Loucy (cell line): ENCODE measurements around the gene RER1.

Experiments
- H2AFZ ChIP-seq: fragments of 200-600 bp; sonication (generic); 2 replicates; pipeline ENCODE4 v1.6.0; 2016; ENCODE audit warnings: antibody characterized with exemption, mild to moderate bottlenecking, low read length, moderate library complexity
- H3F3A ChIP-seq: fragments of 200-600 bp; 2 replicates; pipeline ENCODE4 v1.6.0; 2016; ENCODE audit warnings: antibody characterized with exemption, low read depth, mild to moderate bottlenecking
- H3K27me3 ChIP-seq: fragments of 200-600 bp; sonication (generic); 2 replicates; pipeline ENCODE4 v1.6.1; 2014; ENCODE audit warnings: low read length, mild to moderate bottlenecking; ENCODE audit not compliant: insufficient read depth, poor library complexity, severe bottlenecking
- H3K36me3 ChIP-seq: fragments of 200-600 bp; sonication (generic); 2 replicates; pipeline ENCODE4 v1.6.1; 2016; ENCODE audit warnings: low read length; ENCODE audit not compliant: insufficient read depth
- H3K4me1 ChIP-seq: fragments of 200-600 bp; sonication (generic); 2 replicates; pipeline ENCODE4 v1.5.1; 2014; ENCODE audit warnings: low read length, mild to moderate bottlenecking; ENCODE audit not compliant: insufficient read depth, poor library complexity, severe bottlenecking
- H3K4me2 ChIP-seq: fragments of 200-600 bp; sonication (generic); 2 replicates; pipeline ENCODE4 v1.6.0; 2014; ENCODE audit warnings: antibody characterized with exemption, low read length, low read depth, mild to moderate bottlenecking; ENCODE audit not compliant: poor library complexity, severe bottlenecking
- H3K4me3 ChIP-seq: fragments of 200-600 bp; sonication (generic); 2 replicates; pipeline ENCODE4 v1.5.1; 2014; ENCODE audit warnings: low read length, mild to moderate bottlenecking, mixed read lengths; ENCODE audit not compliant: poor library complexity, severe bottlenecking
- H3K79me2 ChIP-seq: fragments of 200-600 bp; sonication (generic); 2 replicates; pipeline ENCODE4 v1.6.1; 2014; ENCODE audit warnings: low read length; ENCODE audit not compliant: insufficient read depth
- H3K9ac ChIP-seq: fragments of 200-600 bp; sonication (generic); 2 replicates; pipeline ENCODE4 v1.6.0; 2014; ENCODE audit warnings: mild to moderate bottlenecking, low read depth, low read length, moderate library complexity; ENCODE audit not compliant: poor library complexity, severe bottlenecking
- H3K9me2 ChIP-seq: fragments of 200-600 bp; sonication (generic); replicated peaks from 2 replicates; pipeline ENCODE4 v1.6.1; 2016; ENCODE audit warnings: low read depth, low read length, mixed read lengths
- H3K9me3 ChIP-seq: fragments of 200-600 bp; sonication (generic); 2 replicates; pipeline ENCODE4 v1.6.1; 2014; ENCODE audit warnings: mild to moderate bottlenecking, antibody characterized with exemption, low read length, low read depth; ENCODE audit not compliant: insufficient read depth
- H4K20me1 ChIP-seq: fragments of 200-600 bp; sonication (generic); 2 replicates; pipeline ENCODE4 v1.6.0; 2014; ENCODE audit warnings: antibody characterized with exemption, low read length, mild to moderate bottlenecking; ENCODE audit not compliant: insufficient read depth, poor library complexity, severe bottlenecking
- CTCF ChIP-seq: fragments of 200-600 bp; sonication (generic); conservative IDR thresholded peaks from 2 replicates; pipeline ENCODE4 v1.5.1; 2014; ENCODE audit warnings: mild to moderate bottlenecking, antibody characterized with exemption, low read length
- EZH2phosphoT487 ChIP-seq: fragments of 200-600 bp; IDR thresholded peaks from 2 replicates; pipeline ENCODE4 v1.6.1; 2018; ENCODE audit warnings: antibody characterized with exemption, mild to moderate bottlenecking, moderate library complexity, borderline replicate concordance

The RER1 gene

GRCh38 chr1:2377751-2378440 is 13.7 kb upstream of the RER1 start:
- TF ChIP-seq CTCF = no peak
- no peak for TF ChIP-seq EZH2phosphoT487
- Histone ChIP-seq H3K4me3 (no peak overlapping the region), H3F3A (no peaks in the 10 kb centered on the region), H3K36me3 (no peaks in the 10 kb centered on the region), H3K27me3 (no peaks in the 10 kb centered on the region), H3K9ac (no peak overlapping the region), H3K9me2 (no peaks in the 10 kb centered on the region), H4K20me1 (no peaks in the 10 kb centered on the region), H3K4me2 (no peak overlapping the region), H3K79me2 (no peaks in the 10 kb centered on the region), H2AFZ (no peak overlapping the region), H3K4me1 (peaks cover 19% of the 10 kb centered on the region), H3K9me3 (no peaks in the 10 kb centered on the region)

GRCh38 chr1:2378441-2378851 is 13.2 kb upstream of the RER1 start:
- H3K4me1 ChIP-seq = peaks cover 19% of the 10 kb centered on the region
- TF ChIP-seq CTCF = no peak
- no peak for TF ChIP-seq EZH2phosphoT487
- H3K4me2 ChIP-seq = no peak overlapping the region
- no peak overlapping the region for H3K9ac ChIP-seq
- H3K4me3 ChIP-seq = no peak overlapping the region
- no peaks in the 10 kb centered on the region for H3K79me2 ChIP-seq
- no peaks in the 10 kb centered on the region for H3K36me3 ChIP-seq
- H3K9me3 ChIP-seq = no peaks in the 10 kb centered on the region
- no peaks in the 10 kb centered on the region for H4K20me1 ChIP-seq
- no peaks in the 10 kb centered on the region for H3F3A ChIP-seq
- no peaks in the 10 kb centered on the region for H3K9me2 ChIP-seq
- no peaks in the 10 kb centered on the region for H3K27me3 ChIP-seq
- H2AFZ ChIP-seq = no peak overlapping the region

GRCh38 chr1:2378956-2379732 is 12.5 kb upstream of the RER1 start:
- Histone ChIP-seq H3K4me3 (no peak overlapping the region), H3K79me2 (no peaks in the 10 kb centered on the region), H3K27me3 (no peaks in the 10 kb centered on the region), H2AFZ (no peak overlapping the region), H3K36me3 (no peaks in the 10 kb centered on the region), H3K4me2 (no peak overlapping the region), H3K4me1 (peaks cover 15% of the 10 kb centered on the region), H4K20me1 (no peaks in the 10 kb centered on the region), H3K9ac (no peak overlapping the region), H3K9me2 (no peaks in the 10 kb centered on the region), H3K9me3 (no peaks in the 10 kb centered on the region), H3F3A (no peaks in the 10 kb centered on the region)
- TF ChIP-seq CTCF (no peak), EZH2phosphoT487 (no peak)
